Neural cell (in vitro differentiated cells): ENCODE data around the gene KCNQ5.

Source experiments
- CTCF ChIP-seq: fragments of 450-650 bp; IDR thresholded peaks from 2 replicates; pipeline ENCODE4 v1.5.1; 2014; ENCODE audit warnings: antibody characterized with exemption, mild to moderate bottlenecking, moderate library complexity; ENCODE audit not compliant: poor library complexity, severe bottlenecking
- EP300 ChIP-seq: fragments of 450-650 bp; conservative IDR thresholded peaks from 2 replicates; pipeline ENCODE4 v1.6.1; 2014; ENCODE audit warnings: antibody characterized with exemption, mild to moderate bottlenecking, moderate library complexity; ENCODE audit not compliant: poor library complexity, severe bottlenecking
- EZH2 ChIP-seq: fragments of 200-600, 300-800 bp; shearing (Covaris generic), sonication (generic); IDR thresholded peaks from 2 replicates; pipeline ENCODE4 v1.6.1; 2014; ENCODE audit warnings: antibody characterized with exemption, low read length, borderline replicate concordance, mild to moderate bottlenecking; ENCODE audit not compliant: insufficient read depth, poor library complexity, severe bottlenecking
- POLR2AphosphoS5 ChIP-seq: IDR thresholded peaks from 2 replicates; pipeline ENCODE4 v1.6.1; 2012
- RAD21 ChIP-seq: fragments of 450-650 bp; conservative IDR thresholded peaks from 2 replicates; pipeline ENCODE4 v1.6.1; 2014; ENCODE audit warnings: antibody characterized with exemption, mild to moderate bottlenecking, moderate library complexity
- SMC3 ChIP-seq: fragments of 450-650 bp; conservative IDR thresholded peaks from 2 replicates; pipeline ENCODE4 v1.6.1; 2014; ENCODE audit warnings: antibody characterized with exemption, mild to moderate bottlenecking, moderate library complexity; ENCODE audit not compliant: poor library complexity
- TF ChIP-seq, protein P1 (sequence below): IDR thresholded peaks from 2 replicates; pipeline ENCODE4 v1.6.1; 2012; ENCODE audit warnings: borderline replicate concordance

- TF ChIP-seq SMC3, result no peak
- no peak for TF ChIP-seq CTCF
- no peak for TF ChIP-seq POLR2AphosphoS5
- no peak for TF ChIP-seq EZH2
- TF ChIP-seq, protein P1, sequence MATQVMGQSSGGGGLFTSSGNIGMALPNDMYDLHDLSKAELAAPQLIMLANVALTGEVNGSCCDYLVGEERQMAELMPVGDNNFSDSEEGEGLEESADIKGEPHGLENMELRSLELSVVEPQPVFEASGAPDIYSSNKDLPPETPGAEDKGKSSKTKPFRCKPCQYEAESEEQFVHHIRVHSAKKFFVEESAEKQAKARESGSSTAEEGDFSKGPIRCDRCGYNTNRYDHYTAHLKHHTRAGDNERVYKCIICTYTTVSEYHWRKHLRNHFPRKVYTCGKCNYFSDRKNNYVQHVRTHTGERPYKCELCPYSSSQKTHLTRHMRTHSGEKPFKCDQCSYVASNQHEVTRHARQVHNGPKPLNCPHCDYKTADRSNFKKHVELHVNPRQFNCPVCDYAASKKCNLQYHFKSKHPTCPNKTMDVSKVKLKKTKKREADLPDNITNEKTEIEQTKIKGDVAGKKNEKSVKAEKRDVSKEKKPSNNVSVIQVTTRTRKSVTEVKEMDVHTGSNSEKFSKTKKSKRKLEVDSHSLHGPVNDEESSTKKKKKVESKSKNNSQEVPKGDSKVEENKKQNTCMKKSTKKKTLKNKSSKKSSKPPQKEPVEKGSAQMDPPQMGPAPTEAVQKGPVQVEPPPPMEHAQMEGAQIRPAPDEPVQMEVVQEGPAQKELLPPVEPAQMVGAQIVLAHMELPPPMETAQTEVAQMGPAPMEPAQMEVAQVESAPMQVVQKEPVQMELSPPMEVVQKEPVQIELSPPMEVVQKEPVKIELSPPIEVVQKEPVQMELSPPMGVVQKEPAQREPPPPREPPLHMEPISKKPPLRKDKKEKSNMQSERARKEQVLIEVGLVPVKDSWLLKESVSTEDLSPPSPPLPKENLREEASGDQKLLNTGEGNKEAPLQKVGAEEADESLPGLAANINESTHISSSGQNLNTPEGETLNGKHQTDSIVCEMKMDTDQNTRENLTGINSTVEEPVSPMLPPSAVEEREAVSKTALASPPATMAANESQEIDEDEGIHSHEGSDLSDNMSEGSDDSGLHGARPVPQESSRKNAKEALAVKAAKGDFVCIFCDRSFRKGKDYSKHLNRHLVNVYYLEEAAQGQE, result no peak
- no peak for TF ChIP-seq EP300
- TF ChIP-seq RAD21, result no peak
Measured at GRCh38 chr6:73204252-73204651, 582.4 kb downstream of the KCNQ5 start.
